ENCODE measurements around the gene CD207. TPM values are rescaled to one million over a fixed set of nuclear protein-coding genes. Genes with fewer than 3 reads are reported as not detected.

CD207 gene
- total RNA-seq, 1 experiment from 2014 or later = 0.16 TPM

DNA sequence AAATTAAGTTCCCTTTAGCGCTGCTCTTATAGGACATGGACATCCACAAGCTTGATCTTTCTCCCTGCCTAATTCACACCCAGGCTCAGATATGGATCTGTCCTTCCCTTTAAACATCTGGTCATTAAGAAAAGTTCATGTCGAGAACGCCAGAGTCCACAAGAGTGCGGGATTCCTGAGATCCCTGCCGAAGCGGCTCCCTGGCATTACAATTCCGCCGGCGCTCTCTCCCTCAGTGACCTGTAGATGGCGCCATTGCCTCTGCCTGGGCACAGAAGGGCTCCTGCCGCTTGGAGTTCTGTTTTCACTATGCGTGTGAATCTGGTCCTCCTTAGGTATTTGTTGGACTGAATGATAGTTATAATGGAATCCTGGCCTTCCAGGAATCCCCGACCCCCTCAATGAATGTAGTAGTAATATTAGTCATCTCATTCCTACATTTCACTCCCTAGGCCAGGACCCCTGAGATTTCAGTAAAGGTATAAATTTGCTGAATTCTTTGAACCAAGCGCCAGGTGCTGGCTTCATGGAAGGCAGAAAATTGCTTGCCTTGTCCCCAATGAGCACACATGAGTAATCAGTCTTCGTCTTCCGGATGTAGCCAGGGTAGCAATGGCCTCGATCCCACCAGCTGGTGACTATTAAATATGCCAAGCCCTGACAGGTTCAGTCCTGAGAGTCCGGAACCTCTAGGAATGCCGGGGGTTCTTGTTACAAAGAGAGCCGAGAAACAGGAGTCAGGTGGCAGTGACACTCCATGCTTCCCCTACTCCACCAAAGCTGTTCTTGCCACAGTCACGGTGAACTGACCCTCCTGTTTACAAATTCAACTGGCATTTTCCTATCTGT lies 26.4 kb upstream of the CD207 start:
- CTCF ChIA-PET = interaction anchor here (0.8 kb wide), 1 partner anchor 8 kb away, joined by 4 read pairs; no protein-coding TSS in a partner anchor
- intact Hi-C loops (cut with micrococcal nuclease; ENCODE audit: unreplicated experiment) = loop anchor here (1.0 to 10.0 kb wide), 4 partner anchors 73 to 207 kb away; no protein-coding TSS in a partner anchor
- peaks cover 6% of the 10 kb centered on the region for H3K4me1 Mint-ChIP-seq (ENCODE audit: low read depth, unreplicated experiment)
- H3K27me3 ChIP-seq (replicated peaks; ENCODE audit: control insufficient read depth, insufficient read depth, low read length) = no peaks in the 10 kb centered on the region; the same call in none of the 2 replicates
- no peaks in the 10 kb centered on the region for H3K9me3 Mint-ChIP-seq (ENCODE audit: unreplicated experiment)
- TF ChIP-seq, protein P1, sequence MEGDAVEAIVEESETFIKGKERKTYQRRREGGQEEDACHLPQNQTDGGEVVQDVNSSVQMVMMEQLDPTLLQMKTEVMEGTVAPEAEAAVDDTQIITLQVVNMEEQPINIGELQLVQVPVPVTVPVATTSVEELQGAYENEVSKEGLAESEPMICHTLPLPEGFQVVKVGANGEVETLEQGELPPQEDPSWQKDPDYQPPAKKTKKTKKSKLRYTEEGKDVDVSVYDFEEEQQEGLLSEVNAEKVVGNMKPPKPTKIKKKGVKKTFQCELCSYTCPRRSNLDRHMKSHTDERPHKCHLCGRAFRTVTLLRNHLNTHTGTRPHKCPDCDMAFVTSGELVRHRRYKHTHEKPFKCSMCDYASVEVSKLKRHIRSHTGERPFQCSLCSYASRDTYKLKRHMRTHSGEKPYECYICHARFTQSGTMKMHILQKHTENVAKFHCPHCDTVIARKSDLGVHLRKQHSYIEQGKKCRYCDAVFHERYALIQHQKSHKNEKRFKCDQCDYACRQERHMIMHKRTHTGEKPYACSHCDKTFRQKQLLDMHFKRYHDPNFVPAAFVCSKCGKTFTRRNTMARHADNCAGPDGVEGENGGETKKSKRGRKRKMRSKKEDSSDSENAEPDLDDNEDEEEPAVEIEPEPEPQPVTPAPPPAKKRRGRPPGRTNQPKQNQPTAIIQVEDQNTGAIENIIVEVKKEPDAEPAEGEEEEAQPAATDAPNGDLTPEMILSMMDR (IDR thresholded peaks at IDR 0.05; ENCODE audit: insufficient read depth in 1 of 2, low read depth in 1 of 2, low read length in 1 of 2, severe bottlenecking in 1 of 2, unreplicated experiment in 1 of 2) = peak; percentile 96 to 98
- peak; percentile 82 to 92 for DNase-seq
- no peaks in the 10 kb centered on the region for H3K9me3 ChIP-seq
- H3K4me3 ChIP-seq (ENCODE audit: low read depth, low read length) = no peak overlapping the region
- H3K27ac Mint-ChIP-seq (ENCODE audit: unreplicated experiment) = no peak overlapping the region
- H3K36me3 ChIP-seq (ENCODE audit: control insufficient read depth, insufficient read depth, low read length) = no peaks in the 10 kb centered on the region
- POLR2A ChIA-PET = no interaction called here
- no peaks in the 10 kb centered on the region for H3K36me3 Mint-ChIP-seq (ENCODE audit: insufficient read depth, unreplicated experiment)
- BruUV-seq (replicated peaks) = no TSS peak
- peaks cover 29% of the 10 kb centered on the region for H3K27me3 Mint-ChIP-seq (ENCODE audit: insufficient read depth, unreplicated experiment)
- no peak overlapping the region for H3K4me3 Mint-ChIP-seq (ENCODE audit: unreplicated experiment)
- no peaks in the 10 kb centered on the region for H3K4me1 ChIP-seq

GRCh38 chr2:70855667-70856066 lies 20.1 kb upstream of the CD207 start:
- intact Hi-C loops (cut with micrococcal nuclease; ENCODE audit: unreplicated experiment) = no loop called here
- no peaks in the 10 kb centered on the region for H3K27me3 ChIP-seq (replicated peaks; ENCODE audit: control insufficient read depth, insufficient read depth, low read length)
- CTCF ChIA-PET = interaction anchor here (0.9 kb wide), 1 partner anchor 225 kb away, joined by 3 read pairs; no protein-coding TSS in a partner anchor
- Mint-ChIP-seq H3K27me3 (ENCODE audit: insufficient read depth, unreplicated experiment) (peaks cover 17% of the 10 kb centered on the region), H3K4me1 (ENCODE audit: low read depth, unreplicated experiment) (no peaks in the 10 kb centered on the region), H3K9me3 (ENCODE audit: unreplicated experiment) (no peaks in the 10 kb centered on the region), H3K4me3 (ENCODE audit: unreplicated experiment) (no peak overlapping the region), H3K27ac (ENCODE audit: unreplicated experiment) (no peak overlapping the region), H3K36me3 (ENCODE audit: insufficient read depth, unreplicated experiment) (no peaks in the 10 kb centered on the region)
- H3K9me3 ChIP-seq = no peaks in the 10 kb centered on the region
- no TSS peak for BruUV-seq (replicated peaks)
- TF ChIP-seq, protein P1 (IDR thresholded peaks at IDR 0.05; ENCODE audit: insufficient read depth in 1 of 2, low read depth in 1 of 2, low read length in 1 of 2, severe bottlenecking in 1 of 2, unreplicated experiment in 1 of 2) = no peak
- no peak overlapping the region for H3K4me3 ChIP-seq (ENCODE audit: low read depth, low read length)
- H3K36me3 ChIP-seq (ENCODE audit: control insufficient read depth, insufficient read depth, low read length) = no peaks in the 10 kb centered on the region
- no peak for DNase-seq
- POLR2A ChIA-PET = no interaction called here
- H3K4me1 ChIP-seq = no peaks in the 10 kb centered on the region

DNA sequence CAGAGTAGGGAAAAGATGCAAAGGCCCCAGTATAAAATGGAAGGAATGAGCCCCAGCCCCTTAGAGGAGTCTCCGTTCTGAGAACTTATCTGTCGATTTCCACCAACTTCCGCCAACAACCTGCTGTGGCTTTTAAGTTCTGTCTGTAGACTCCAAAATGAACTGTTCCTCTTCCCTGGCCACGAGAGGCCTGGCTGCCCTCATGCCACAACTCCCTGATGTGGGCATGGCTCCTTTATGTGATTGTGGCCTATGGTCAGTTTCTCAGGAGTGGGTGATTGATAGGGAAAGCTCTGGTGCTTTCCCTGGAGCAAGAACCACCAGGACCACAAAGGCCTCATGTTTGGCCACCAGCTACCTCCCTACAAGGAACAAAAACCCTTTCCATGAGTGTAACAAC lies 18.8 kb upstream of the CD207 start:
- BruUV-seq (replicated peaks) = no TSS peak

More for the DNA sequence above, 18.8 kb upstream of the CD207 start:
- Mint-ChIP-seq H3K27ac (ENCODE audit: unreplicated experiment) (no peak overlapping the region), H3K9me3 (ENCODE audit: unreplicated experiment) (no peaks in the 10 kb centered on the region), H3K27me3 (ENCODE audit: insufficient read depth, unreplicated experiment) (peaks cover 12% of the 10 kb centered on the region), H3K4me1 (ENCODE audit: low read depth, unreplicated experiment) (no peaks in the 10 kb centered on the region), H3K4me3 (ENCODE audit: unreplicated experiment) (no peak overlapping the region), H3K36me3 (ENCODE audit: insufficient read depth, unreplicated experiment) (no peaks in the 10 kb centered on the region)
- Histone ChIP-seq H3K4me3 (ENCODE audit: low read depth, low read length) (no peak overlapping the region), H3K4me1 (no peaks in the 10 kb centered on the region), H3K36me3 (ENCODE audit: control insufficient read depth, insufficient read depth, low read length) (no peaks in the 10 kb centered on the region), H3K27me3 (replicated peaks; ENCODE audit: control insufficient read depth, insufficient read depth, low read length) (no peaks in the 10 kb centered on the region), H3K9me3 (no peaks in the 10 kb centered on the region)
- ChIA-PET POLR2A (no interaction called here), CTCF (no interaction called here)
- TF ChIP-seq, protein P1 (IDR thresholded peaks at IDR 0.05; ENCODE audit: insufficient read depth in 1 of 2, low read depth in 1 of 2, low read length in 1 of 2, severe bottlenecking in 1 of 2, unreplicated experiment in 1 of 2) = no peak
- DNase-seq = no peak
- intact Hi-C loops (cut with micrococcal nuclease; ENCODE audit: unreplicated experiment) = no loop called here
